Astrocyte (in vitro differentiated cells and primary cell): ENCODE results near the gene TRIM52.

Experiments used
- EZH2 ChIP-seq: IDR thresholded peaks from 2 replicates; pipeline ENCODE4 v1.6.1; 2012; ENCODE audit warnings: mild to moderate bottlenecking, low read length, inconsistent platforms; ENCODE audit not compliant: insufficient read depth
- TF ChIP-seq, protein P1 (sequence below): IDR thresholded peaks from 2 replicates; pipeline ENCODE4 v1.5.1; 2011; ENCODE audit warnings: low read depth, mild to moderate bottlenecking, inconsistent platforms, low read length, moderate library complexity; ENCODE audit not compliant: insufficient read depth

GRCh38 chr5:181215997-181216989, 44.6 kb downstream of the TRIM52 start:
- TF ChIP-seq, protein P1, sequence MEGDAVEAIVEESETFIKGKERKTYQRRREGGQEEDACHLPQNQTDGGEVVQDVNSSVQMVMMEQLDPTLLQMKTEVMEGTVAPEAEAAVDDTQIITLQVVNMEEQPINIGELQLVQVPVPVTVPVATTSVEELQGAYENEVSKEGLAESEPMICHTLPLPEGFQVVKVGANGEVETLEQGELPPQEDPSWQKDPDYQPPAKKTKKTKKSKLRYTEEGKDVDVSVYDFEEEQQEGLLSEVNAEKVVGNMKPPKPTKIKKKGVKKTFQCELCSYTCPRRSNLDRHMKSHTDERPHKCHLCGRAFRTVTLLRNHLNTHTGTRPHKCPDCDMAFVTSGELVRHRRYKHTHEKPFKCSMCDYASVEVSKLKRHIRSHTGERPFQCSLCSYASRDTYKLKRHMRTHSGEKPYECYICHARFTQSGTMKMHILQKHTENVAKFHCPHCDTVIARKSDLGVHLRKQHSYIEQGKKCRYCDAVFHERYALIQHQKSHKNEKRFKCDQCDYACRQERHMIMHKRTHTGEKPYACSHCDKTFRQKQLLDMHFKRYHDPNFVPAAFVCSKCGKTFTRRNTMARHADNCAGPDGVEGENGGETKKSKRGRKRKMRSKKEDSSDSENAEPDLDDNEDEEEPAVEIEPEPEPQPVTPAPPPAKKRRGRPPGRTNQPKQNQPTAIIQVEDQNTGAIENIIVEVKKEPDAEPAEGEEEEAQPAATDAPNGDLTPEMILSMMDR: no peak
- no peak for TF ChIP-seq EZH2
